ENCODE measurements around the gene CTSZ.

Gene CTSZ

GRCh38 chr20:59031564-59032022 is 24.5 kb upstream of the CTSZ start:
- DNase-seq (ENCODE audit: low spot score), result no peak

GRCh38 chr20:59030911-59031563 is 24.0 kb upstream of the CTSZ start:
- no peak for DNase-seq (ENCODE audit: low spot score)

GRCh38 chr20:59028812-59029211 is 21.8 kb upstream of the CTSZ start:
- no peak for DNase-seq (ENCODE audit: low spot score)

GRCh38 chr20:59027741-59028320 is 20.8 kb upstream of the CTSZ start:
- no peak for DNase-seq (ENCODE audit: low spot score)

GRCh38 chr20:59026904-59027740 is 20.1 kb upstream of the CTSZ start:
- DNase-seq (ENCODE audit: low spot score), result no peak

- no peak for DNase-seq (ENCODE audit: low spot score)
Measured at GRCh38 chr20:59025511-59025910, 18.5 kb upstream of the CTSZ start.

GRCh38 chr20:59025086-59025485 is 18.0 kb upstream of the CTSZ start:
- DNase-seq (ENCODE audit: low spot score), result no peak

- no peak for DNase-seq (ENCODE audit: low spot score)
Measured at GRCh38 chr20:59024111-59024530, 17.1 kb upstream of the CTSZ start.

GRCh38 chr20:59023616-59024015 is 16.6 kb upstream of the CTSZ start:
- no peak for DNase-seq (ENCODE audit: low spot score)

GRCh38 chr20:59022754-59023153 is 15.7 kb upstream of the CTSZ start:
- DNase-seq (ENCODE audit: low spot score), result no peak

GRCh38 chr20:59020938-59021551 is 14.0 kb upstream of the CTSZ start:
- DNase-seq (ENCODE audit: low spot score), result no peak

GRCh38 chr20:59019217-59019616 is 12.2 kb upstream of the CTSZ start, which contains the start of gene TUBB1:
Gene TUBB1, plus strand, starts transcription at chr20:59019429. Its CDS starts 94 bp downstream, at chr20:59019523.
- no peak for DNase-seq (ENCODE audit: low spot score)

GRCh38 chr20:59018817-59019216 is 11.8 kb upstream of the CTSZ start:
- no peak for DNase-seq (ENCODE audit: low spot score)

GRCh38 chr20:59017493-59018231 is 10.6 kb upstream of the CTSZ start:
- DNase-seq (ENCODE audit: low spot score), result no peak

- DNase-seq (ENCODE audit: low spot score), result no peak
Measured at GRCh38 chr20:59016795-59017492, 9.9 kb upstream of the CTSZ start.

GRCh38 chr20:59015812-59016711 is 9.0 kb upstream of the CTSZ start:
- DNase-seq (ENCODE audit: low spot score), result no peak

GRCh38 chr20:59015411-59015810 is 8.4 kb upstream of the CTSZ start:
- DNase-seq (ENCODE audit: low spot score), result no peak

- no peak for DNase-seq (ENCODE audit: low spot score)
Measured at GRCh38 chr20:59014680-59015389, 7.8 kb upstream of the CTSZ start.

GRCh38 chr20:59013959-59014608 is 7.0 kb upstream of the CTSZ start:
- no peak for DNase-seq (ENCODE audit: low spot score)
